B cell (primary cell): ENCODE data around the gene ID3.

ENCODE experiments used
- EZH2 ChIP-seq: IDR thresholded peaks from 2 replicates; pipeline ENCODE4 v1.6.1; 2012; ENCODE audit warnings: borderline replicate concordance, low read depth, mild to moderate bottlenecking, moderate library complexity, low read length; ENCODE audit not compliant: insufficient read depth, poor library complexity, severe bottlenecking
- TF ChIP-seq, protein P1 (sequence below): fragments of 200-600 bp; IDR thresholded peaks from one replicate; pipeline ENCODE4 v1.8.0; 2022; ENCODE audit warnings: antibody characterized with exemption, mild to moderate bottlenecking

DNA sequence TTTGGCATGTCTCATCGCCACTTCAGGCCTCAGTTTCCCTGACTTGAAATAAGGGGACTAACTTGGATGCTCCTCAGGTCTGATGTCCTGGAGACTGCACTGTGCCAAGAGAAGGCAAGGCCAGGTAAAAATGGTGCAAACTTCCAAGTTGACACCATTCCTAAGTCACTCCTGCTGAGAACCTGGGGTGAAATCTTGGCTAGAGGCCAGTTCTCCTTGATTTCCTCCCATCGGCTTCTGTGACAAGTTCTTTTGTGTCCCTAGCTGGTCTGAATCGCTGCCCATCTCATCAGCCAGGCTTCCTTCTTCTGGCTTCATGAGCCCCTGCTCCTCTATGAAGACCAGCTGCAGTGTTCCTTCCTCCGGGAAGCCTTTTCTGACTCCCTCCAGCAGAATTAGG lies 48.6 kb upstream of the ID3 start:
- TF ChIP-seq, protein P1, sequence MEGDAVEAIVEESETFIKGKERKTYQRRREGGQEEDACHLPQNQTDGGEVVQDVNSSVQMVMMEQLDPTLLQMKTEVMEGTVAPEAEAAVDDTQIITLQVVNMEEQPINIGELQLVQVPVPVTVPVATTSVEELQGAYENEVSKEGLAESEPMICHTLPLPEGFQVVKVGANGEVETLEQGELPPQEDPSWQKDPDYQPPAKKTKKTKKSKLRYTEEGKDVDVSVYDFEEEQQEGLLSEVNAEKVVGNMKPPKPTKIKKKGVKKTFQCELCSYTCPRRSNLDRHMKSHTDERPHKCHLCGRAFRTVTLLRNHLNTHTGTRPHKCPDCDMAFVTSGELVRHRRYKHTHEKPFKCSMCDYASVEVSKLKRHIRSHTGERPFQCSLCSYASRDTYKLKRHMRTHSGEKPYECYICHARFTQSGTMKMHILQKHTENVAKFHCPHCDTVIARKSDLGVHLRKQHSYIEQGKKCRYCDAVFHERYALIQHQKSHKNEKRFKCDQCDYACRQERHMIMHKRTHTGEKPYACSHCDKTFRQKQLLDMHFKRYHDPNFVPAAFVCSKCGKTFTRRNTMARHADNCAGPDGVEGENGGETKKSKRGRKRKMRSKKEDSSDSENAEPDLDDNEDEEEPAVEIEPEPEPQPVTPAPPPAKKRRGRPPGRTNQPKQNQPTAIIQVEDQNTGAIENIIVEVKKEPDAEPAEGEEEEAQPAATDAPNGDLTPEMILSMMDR, result no peak
- no peak for TF ChIP-seq EZH2
